Upper lobe of right lung (tissue), 1 donor: ENCODE data around the gene ZG16. TPM values are rescaled to one million over a fixed set of nuclear protein-coding genes. Genes with fewer than 3 reads are reported as not detected.

Source experiments
- ATAC-seq: fragments of 200-7000 bp; cut with Tn5 transposase; one replicate; pipeline ENCODE4 v1.9.1; 2020; ENCODE audit warnings: mild to moderate bottlenecking, moderate library complexity
- DNase-seq: peaks from one replicate; pipeline ENCODE4 v3.0.0-alpha.2; 2020
- H3K27ac ChIP-seq: fragments of 200-600 bp; one replicate; pipeline ENCODE4 v1.8.0; 2022
- H3K27me3 ChIP-seq: fragments of 200-600 bp; one replicate; pipeline ENCODE4 v1.8.0; 2022; ENCODE audit warnings: mild to moderate bottlenecking
- H3K36me3 ChIP-seq: fragments of 200-600 bp; one replicate; pipeline ENCODE4 v1.8.0; 2022
- H3K4me1 ChIP-seq: fragments of 200-600 bp; one replicate; pipeline ENCODE4 v1.8.0; 2022
- H3K4me3 ChIP-seq: fragments of 200-600 bp; one replicate; pipeline ENCODE4 v1.8.0; 2022; ENCODE audit warnings: mild to moderate bottlenecking
- H3K9me3 ChIP-seq: fragments of 200-600 bp; one replicate; pipeline ENCODE4 v1.8.0; 2022
- CTCF ChIP-seq: fragments of 200-600 bp; IDR thresholded peaks from one replicate; pipeline ENCODE4 v1.8.0; 2022; ENCODE audit warnings: antibody characterized with exemption
- intact Hi-C: fragments of 100-400 bp; cut with DNase I; formaldehyde crosslinking; loops from one replicate; pipeline ENCODE4 v1.11.0; 2022
- total RNA-seq: library from RNA; stranded (reverse); fragmentation: NEBNext Ultra II Directional; extraction: Animal tissue kit (Norgen Biotek cat#: 25700); gene quantifications from one replicate; pipeline ENCODE4 v1.2.1, GENCODE V29; 2021
- donor health status: DM: no; HTN: yes; CAD: no; lungs with severe emphysema.

The ZG16 gene
- total RNA-seq, 1 donor from 2014 or later: not detected

- H3K27me3 ChIP-seq: no peaks in the 10 kb centered on the region
- TF ChIP-seq CTCF: no peak
- H3K4me3 ChIP-seq: peak overlapping the region; percentile 84
- peaks cover 10% of the 10 kb centered on the region for H3K36me3 ChIP-seq
- peak; percentile 71 for ATAC-seq
- H3K27ac ChIP-seq: peak overlapping the region; percentile 93
- peak; percentile 91 for DNase-seq
- H3K4me1 ChIP-seq: peaks cover 68% of the 10 kb centered on the region
- no peaks in the 10 kb centered on the region for H3K9me3 ChIP-seq
- intact Hi-C loops: no loop called here
These were observed 42.9 kb downstream of the ZG16 start for GRCh38 chr16:29820730-29821642.

GRCh38 chr16:29821643-29822115 lies 43.6 kb downstream of the ZG16 start:
- DNase-seq (no peak), ATAC-seq (peak; percentile 64)
- intact Hi-C loops: no loop called here
- Histone ChIP-seq H3K27me3 (no peaks in the 10 kb centered on the region), H3K4me3 (peak overlapping the region; percentile 84), H3K9me3 (no peaks in the 10 kb centered on the region), H3K4me1 (peaks cover 75% of the 10 kb centered on the region), H3K27ac (peak overlapping the region; percentile 93), H3K36me3 (peaks cover 10% of the 10 kb centered on the region)
- TF ChIP-seq CTCF: no peak

- DNase-seq (no peak), ATAC-seq (no peak)
- Histone ChIP-seq H3K27me3 (no peaks in the 10 kb centered on the region), H3K27ac (peak overlapping the region; percentile 93), H3K36me3 (peaks cover 2% of the 10 kb centered on the region), H3K4me3 (peak overlapping the region; percentile 8), H3K4me1 (peaks cover 69% of the 10 kb centered on the region), H3K9me3 (no peaks in the 10 kb centered on the region)
- intact Hi-C loops: no loop called here
- no peak for TF ChIP-seq CTCF
These were observed 46.6 kb downstream of the ZG16 start for GRCh38 chr16:29824589-29825144.

GRCh38 chr16:29825145-29826044 lies 47.3 kb downstream of the ZG16 start:
- H3K4me1 ChIP-seq: peaks cover 64% of the 10 kb centered on the region
- intact Hi-C loops: no loop called here

More at GRCh38 chr16:29825145-29826044, 47.3 kb downstream of the ZG16 start:
- TF ChIP-seq CTCF: no peak
- no peaks in the 10 kb centered on the region for H3K27me3 ChIP-seq
- peak overlapping the region; percentile 93 for H3K27ac ChIP-seq
- H3K36me3 ChIP-seq: peaks cover 7% of the 10 kb centered on the region
- no peaks in the 10 kb centered on the region for H3K9me3 ChIP-seq
- ATAC-seq (no peak), DNase-seq (no peak)
- H3K4me3 ChIP-seq: peak overlapping the region; percentile 8
